Epithelial cell of proximal tubule (primary cell): Measurements from ENCODE around the gene ROCK2. TPM values are rescaled to one million over a fixed set of nuclear protein-coding genes. Genes with fewer than 3 reads are reported as not detected.
"Not testable (repeated sequence)": the region's sequence is repeated elsewhere in the genome, so short reads cannot be mapped to it uniquely, and the experiment has no call there.

Source experiments
- DNase-seq: peaks from one replicate; pipeline ENCODE4 v3.0.0-alpha.2; 2011; ENCODE audit warnings: low read depth
- H3K4me3 ChIP-seq: 2 replicates; pipeline ENCODE4 v1.5.1; 2011; ENCODE audit warnings: low read depth, mild to moderate bottlenecking, low read length
- total RNA-seq: library from RNA; depleted of rRNA; stranded (reverse); fragments of >200 nt; gene quantifications from 2 replicates; pipeline ENCODE4 v1.2.3, GENCODE V29; 2015
- TF ChIP-seq, protein P1 (sequence below): conservative IDR thresholded peaks from 2 replicates; pipeline ENCODE4 v1.5.1; 2012; ENCODE audit warnings: low read depth, mild to moderate bottlenecking, low read length

ROCK2 gene
- total RNA-seq, 1 donor from 2014 or later: 22.2 TPM

DNA sequence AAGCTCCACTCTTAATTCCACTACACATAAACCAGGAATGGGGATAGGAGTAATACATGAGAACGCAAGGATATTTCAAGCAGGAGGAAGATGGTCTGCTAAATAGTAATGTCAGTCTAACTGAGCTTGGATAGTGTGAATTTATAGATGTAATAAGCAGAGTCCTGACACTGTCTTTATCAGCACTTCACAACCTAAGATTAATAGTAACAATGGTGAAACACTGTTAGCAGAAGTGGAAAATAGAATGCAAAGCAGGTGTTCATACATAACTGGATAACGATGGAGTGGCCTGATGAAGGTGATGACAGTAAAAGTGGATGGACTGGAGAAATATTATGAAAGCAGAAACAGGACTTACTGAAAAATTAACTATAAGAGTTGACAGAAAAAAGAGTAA lies 80.4 kb downstream of the ROCK2 start:
- DNase-seq: no peak
- no peak overlapping the region for H3K4me3 ChIP-seq
- TF ChIP-seq, protein P1, sequence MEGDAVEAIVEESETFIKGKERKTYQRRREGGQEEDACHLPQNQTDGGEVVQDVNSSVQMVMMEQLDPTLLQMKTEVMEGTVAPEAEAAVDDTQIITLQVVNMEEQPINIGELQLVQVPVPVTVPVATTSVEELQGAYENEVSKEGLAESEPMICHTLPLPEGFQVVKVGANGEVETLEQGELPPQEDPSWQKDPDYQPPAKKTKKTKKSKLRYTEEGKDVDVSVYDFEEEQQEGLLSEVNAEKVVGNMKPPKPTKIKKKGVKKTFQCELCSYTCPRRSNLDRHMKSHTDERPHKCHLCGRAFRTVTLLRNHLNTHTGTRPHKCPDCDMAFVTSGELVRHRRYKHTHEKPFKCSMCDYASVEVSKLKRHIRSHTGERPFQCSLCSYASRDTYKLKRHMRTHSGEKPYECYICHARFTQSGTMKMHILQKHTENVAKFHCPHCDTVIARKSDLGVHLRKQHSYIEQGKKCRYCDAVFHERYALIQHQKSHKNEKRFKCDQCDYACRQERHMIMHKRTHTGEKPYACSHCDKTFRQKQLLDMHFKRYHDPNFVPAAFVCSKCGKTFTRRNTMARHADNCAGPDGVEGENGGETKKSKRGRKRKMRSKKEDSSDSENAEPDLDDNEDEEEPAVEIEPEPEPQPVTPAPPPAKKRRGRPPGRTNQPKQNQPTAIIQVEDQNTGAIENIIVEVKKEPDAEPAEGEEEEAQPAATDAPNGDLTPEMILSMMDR: no peak

GRCh38 chr2:11263177-11263576 lies 81.3 kb downstream of the ROCK2 start:
- no peak overlapping the region for H3K4me3 ChIP-seq
- TF ChIP-seq, protein P1: no peak
- no peak for DNase-seq

DNA sequence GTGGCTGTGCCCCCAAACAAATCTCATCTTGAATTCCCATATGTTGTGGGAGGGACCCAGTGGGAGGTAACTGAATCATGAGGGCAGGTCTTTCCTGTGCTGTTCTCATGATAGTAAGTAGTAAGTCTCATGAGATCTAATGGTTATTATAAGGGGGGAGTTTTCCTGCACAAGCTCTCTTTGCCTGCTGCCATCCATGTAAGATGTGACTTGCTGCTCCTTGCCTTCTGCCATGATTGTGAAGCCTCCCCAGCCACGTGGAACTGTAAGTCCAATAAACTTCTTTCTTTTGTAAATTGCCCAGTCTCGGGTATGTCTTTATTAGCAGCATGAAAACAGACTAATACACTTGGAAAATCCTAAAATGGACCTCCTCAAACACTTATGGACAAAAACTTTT lies 82.0 kb downstream of the ROCK2 start:
- not testable (repeated sequence) for DNase-seq, H3K4me3 ChIP-seq

DNA sequence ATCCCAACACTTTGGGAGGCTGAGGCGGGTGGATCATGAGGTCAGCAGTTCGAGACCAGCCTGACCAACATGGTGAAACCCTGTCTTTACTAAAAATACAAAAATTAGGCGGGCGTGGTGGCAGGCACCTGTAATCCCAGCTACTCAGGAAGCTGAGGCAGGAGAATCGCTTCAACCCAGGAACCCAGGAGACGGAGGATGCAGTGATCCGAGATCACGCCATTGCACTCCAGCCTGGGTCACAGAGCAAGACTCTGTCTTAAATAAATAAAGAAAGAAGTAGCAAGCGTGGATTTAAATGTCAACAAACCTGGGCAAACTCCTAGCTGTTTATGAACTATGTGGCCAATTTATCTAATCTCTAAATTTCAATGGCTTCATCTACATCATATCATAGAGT lies 82.9 kb downstream of the ROCK2 start:
- not testable (repeated sequence) for H3K4me3 ChIP-seq, DNase-seq

DNA sequence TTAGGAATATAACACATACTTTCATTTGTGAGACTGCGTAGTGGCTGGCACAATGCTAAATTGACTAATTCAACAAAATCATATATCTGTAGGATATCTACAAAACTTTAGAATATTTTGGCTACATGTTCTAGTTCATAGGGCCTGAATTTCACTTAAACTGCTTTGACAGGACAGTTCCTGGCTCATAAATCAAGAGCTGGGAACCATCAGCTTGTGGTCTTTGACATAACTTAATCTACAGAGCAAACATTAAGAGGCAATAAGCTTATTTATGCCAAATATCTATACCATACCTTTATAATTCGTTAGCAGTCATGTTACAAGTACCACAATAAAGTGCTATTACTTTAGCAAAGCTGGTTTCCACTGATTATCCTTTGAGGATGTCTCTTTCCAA lies 83.5 kb downstream of the ROCK2 start:
- TF ChIP-seq, protein P1: no peak
- no peak for DNase-seq
- H3K4me3 ChIP-seq: no peak overlapping the region

DNA sequence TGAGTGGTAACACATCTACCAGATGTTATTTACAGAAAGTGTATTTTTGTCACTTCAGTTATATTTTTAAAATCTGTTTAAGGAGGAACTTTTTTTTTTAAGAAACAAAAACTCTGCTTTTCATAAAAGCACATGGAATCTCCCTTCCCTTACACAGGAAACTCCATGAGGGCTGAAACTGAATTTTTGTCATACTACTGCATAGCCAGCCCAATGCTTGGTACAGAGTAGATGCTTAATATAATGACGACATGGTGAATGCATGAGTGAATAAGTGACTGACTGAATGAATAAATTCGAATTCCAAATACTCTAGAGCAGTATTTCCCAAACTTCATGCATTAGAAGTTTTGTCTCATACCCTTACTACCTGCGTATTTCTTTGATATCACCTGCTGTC lies 86.5 kb downstream of the ROCK2 start:
- no peak overlapping the region for H3K4me3 ChIP-seq
- no peak for DNase-seq
- TF ChIP-seq, protein P1: no peak

GRCh38 chr2:11257078-11257477 lies 87.4 kb downstream of the ROCK2 start:
- no peak for DNase-seq
- TF ChIP-seq, protein P1: no peak
- H3K4me3 ChIP-seq: no peak overlapping the region

DNA sequence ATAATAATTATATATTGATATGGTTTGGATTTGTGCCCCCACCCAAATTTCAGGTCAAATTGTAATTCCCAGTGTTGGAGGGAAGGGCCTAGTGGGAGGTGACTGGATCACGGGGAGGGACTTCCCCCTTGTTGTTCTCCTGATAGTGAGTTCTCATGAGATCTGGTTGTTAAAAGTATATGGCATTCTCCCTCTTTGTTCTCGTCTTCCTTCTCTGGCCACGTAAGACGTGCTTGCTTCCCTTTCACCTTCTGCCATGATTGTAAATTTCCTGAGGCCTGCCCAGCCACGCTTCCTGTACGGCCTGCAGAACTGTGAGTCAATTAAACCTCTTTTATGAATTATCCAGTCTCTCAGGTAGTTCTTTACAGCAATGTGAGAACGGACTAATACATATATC lies 88.3 kb downstream of the ROCK2 start:
- TF ChIP-seq, protein P1: no peak
- DNase-seq: no peak
- no peak overlapping the region for H3K4me3 ChIP-seq
